HepG2 (cell line): ENCODE measurements around the gene COPE. TPM values are rescaled to one million over a fixed set of nuclear protein-coding genes. Genes with fewer than 3 reads are reported as not detected.

Experiments
- ATAC-seq: fragments of 200-7000 bp; cut with Tn5 transposase; 3 replicates; pipeline ENCODE4 v1.9.1; 2020; ENCODE audit warnings: mild to moderate bottlenecking, moderate library complexity
- BruUV-seq: library from RNA; stranded (reverse); fragments of 400-500 nt; replicated peaks from 2 replicates; lab custom pipeline; 2021; lab: Mats Ljungman, UMichigan
- CTCF ChIA-PET: fragments of 300-600 bp; formaldehyde crosslinking; extraction: SDS; loops from one replicate; lab custom pipeline; 2021; ENCODE audit warnings: low total read pairs, inconsistent platforms, low intra/inter-chr PET ratio; lab: Yijun Ruan, JAX
- POLR2A ChIA-PET: fragments of 350-600 bp; sonication (Branson Sonifier 250); formaldehyde crosslinking; loops from one replicate; lab custom pipeline; 2020; ENCODE audit warnings: antibody characterized with exemption, inconsistent platforms; lab: Yijun Ruan, JAX
- DNase-seq: peaks from one replicate; pipeline ENCODE4 v3.0.0-alpha.2; 2015; ENCODE audit warnings: low spot score
- FAIRE-seq: peaks from 3 replicates; lab custom pipeline; 2011; peaks lifted over from hg19 to GRCh38; lab: Jason Lieb, UNC
- H2AFZ ChIP-seq: one replicate; pipeline ENCODE4 v1.6.1; 2011; ENCODE audit warnings: low read length, inconsistent platforms
- H3K27ac ChIP-seq: fragments of 300-600 bp; 3 replicates; pipeline ENCODE4 v1.8.0; 2011; ENCODE audit warnings: mixed run types, mild to moderate bottlenecking, mixed read lengths, low read length, inconsistent platforms; ENCODE audit not compliant: insufficient read depth; ENCODE audit errors: extremely low read length
- H3K27me3 ChIP-seq, 2 experiments: fragments of 200-600 bp in 1 of 2; 2 replicates in 1 of 2; 3 replicates in 1 of 2; pipeline versions ENCODE4 v1.6.0 to v1.8.0; 2011; ENCODE audit warnings: low read length in 2 of 2, mild to moderate bottlenecking in 2 of 2, moderate library complexity in 2 of 2, inconsistent platforms in 1 of 2; ENCODE audit not compliant: insufficient read depth in 2 of 2, control insufficient read depth in 1 of 2
- H3K36me3 ChIP-seq, 2 experiments: fragments of 200-600 bp in 1 of 2; replicated peaks in 1 of 2; 2 replicates in 1 of 2; 3 replicates in 1 of 2; pipeline versions ENCODE4 v1.5.1 to v1.8.0; 2011; ENCODE audit warnings: low read length in 2 of 2, inconsistent platforms in 1 of 2; ENCODE audit not compliant: insufficient read depth in 2 of 2, control insufficient read depth in 1 of 2
- H3K4me1 ChIP-seq: 2 replicates; pipeline ENCODE4 v1.5.1; 2012; ENCODE audit warnings: low read length, inconsistent platforms; ENCODE audit not compliant: insufficient read depth
- H3K4me2 ChIP-seq: 2 replicates; pipeline ENCODE4 v1.6.0; 2011; ENCODE audit warnings: low read depth, low read length, inconsistent platforms
- H3K4me3 ChIP-seq, 3 experiments: fragments of 200-600 bp in 1 of 3; sonication (generic), shearing (Covaris generic) in 1 of 3; replicated peaks in 1 of 3; 2 replicates each; pipeline ENCODE4 v1.5.1; 2011 to 2016; ENCODE audit warnings: low read length in 3 of 3, inconsistent platforms in 2 of 3, low read depth in 2 of 3, mild to moderate bottlenecking in 2 of 3, control low read depth in 1 of 3, mixed read lengths in 1 of 3; ENCODE audit not compliant: insufficient read depth in 1 of 3
- H3K79me2 ChIP-seq: one replicate; pipeline ENCODE4 v1.6.1; 2011; ENCODE audit warnings: low read length, inconsistent platforms; ENCODE audit not compliant: insufficient read depth
- H3K9ac ChIP-seq: 2 replicates; pipeline ENCODE4 v1.6.0; 2011; ENCODE audit warnings: mild to moderate bottlenecking, low read depth, low read length, inconsistent platforms; ENCODE audit not compliant: insufficient read depth
- H3K9me3 ChIP-seq: 2 replicates; pipeline ENCODE4 v1.5.1; 2012; ENCODE audit warnings: mild to moderate bottlenecking, low read length
- H4K20me1 ChIP-seq: 2 replicates; pipeline ENCODE4 v1.6.0; 2011; ENCODE audit warnings: inconsistent platforms, mild to moderate bottlenecking, low read length, moderate library complexity; ENCODE audit not compliant: insufficient read depth
- MAFG ChIP-seq: sonication (generic); formaldehyde crosslinking; IDR thresholded peaks from 2 replicates; pipeline ENCODE4 v1.5.1; 2020; ENCODE audit warnings: mild to moderate bottlenecking, missing genetic modification reagents
- ZNF772 ChIP-seq: sonication (generic); formaldehyde crosslinking; IDR thresholded peaks from 2 replicates; pipeline ENCODE4 v1.5.0; 2020; ENCODE audit warnings: mild to moderate bottlenecking, missing genetic modification reagents
- WGBS: methylation state at CpG from one replicate; pipeline ENCODE4 v1.1.6; 2017; ENCODE audit warnings: low lambda C conversion rate; 5-methylcytosine and 5-hydroxymethylcytosine counted together
- in situ Hi-C: cut with HindIII; loops from 2 replicates; pipeline ENCODE4 v1.10.0; 2017; ENCODE audit warnings: low pct_unique_long_range_greater_than_20kb; ENCODE audit not compliant: extremely low pct_ligation_motif_present
- intact Hi-C: fragments of 100-400 bp; cut with micrococcal nuclease; formaldehyde crosslinking; loops from one replicate; pipeline ENCODE4 v1.10.0; 2022; ENCODE audit not compliant: unreplicated experiment
- polyA plus RNA-seq, 8 experiments: library from polyadenylated mRNA; depleted of rRNA in 3 of 8; stranded (reverse) in 7 of 8; unstranded in 1 of 8; fragments of >200 nt; fragmentation: Illumina TruSeq in 4 of 8; extraction: Trizol in 4 of 8; gene quantifications; 2 replicates each; pipeline versions ENCODE4 v1.2.1 to v1.2.3, GENCODE V29; 2011 to 2016; ENCODE audit warnings: low read depth in 4 of 8, missing spikeins in 1 of 8, mixed read lengths in 1 of 8; ENCODE audit not compliant: insufficient read depth in 1 of 8
- total RNA-seq, 5 experiments: library from RNA; depleted of rRNA; stranded (reverse); fragments of >200 nt; fragmentation: Illumina TruSeq; extraction: Trizol; gene quantifications; 2 replicates each; pipeline ENCODE4 v1.2.3, GENCODE V29; 2016; ENCODE audit warnings: low read depth in 1 of 5
- TF ChIP-seq, protein P1 (sequence below): sonication (generic); formaldehyde crosslinking; IDR thresholded peaks from 2 replicates; pipeline ENCODE4 v1.5.1; 2020; ENCODE audit warnings: mild to moderate bottlenecking, missing genetic modification reagents, moderate library complexity

Gene COPE
- total and polyA plus RNA-seq, 2 of the 13 experiments (the other 11 are each of a cell fraction or from before 2014, with no cell fraction given): 189 to 205 TPM

DNA sequence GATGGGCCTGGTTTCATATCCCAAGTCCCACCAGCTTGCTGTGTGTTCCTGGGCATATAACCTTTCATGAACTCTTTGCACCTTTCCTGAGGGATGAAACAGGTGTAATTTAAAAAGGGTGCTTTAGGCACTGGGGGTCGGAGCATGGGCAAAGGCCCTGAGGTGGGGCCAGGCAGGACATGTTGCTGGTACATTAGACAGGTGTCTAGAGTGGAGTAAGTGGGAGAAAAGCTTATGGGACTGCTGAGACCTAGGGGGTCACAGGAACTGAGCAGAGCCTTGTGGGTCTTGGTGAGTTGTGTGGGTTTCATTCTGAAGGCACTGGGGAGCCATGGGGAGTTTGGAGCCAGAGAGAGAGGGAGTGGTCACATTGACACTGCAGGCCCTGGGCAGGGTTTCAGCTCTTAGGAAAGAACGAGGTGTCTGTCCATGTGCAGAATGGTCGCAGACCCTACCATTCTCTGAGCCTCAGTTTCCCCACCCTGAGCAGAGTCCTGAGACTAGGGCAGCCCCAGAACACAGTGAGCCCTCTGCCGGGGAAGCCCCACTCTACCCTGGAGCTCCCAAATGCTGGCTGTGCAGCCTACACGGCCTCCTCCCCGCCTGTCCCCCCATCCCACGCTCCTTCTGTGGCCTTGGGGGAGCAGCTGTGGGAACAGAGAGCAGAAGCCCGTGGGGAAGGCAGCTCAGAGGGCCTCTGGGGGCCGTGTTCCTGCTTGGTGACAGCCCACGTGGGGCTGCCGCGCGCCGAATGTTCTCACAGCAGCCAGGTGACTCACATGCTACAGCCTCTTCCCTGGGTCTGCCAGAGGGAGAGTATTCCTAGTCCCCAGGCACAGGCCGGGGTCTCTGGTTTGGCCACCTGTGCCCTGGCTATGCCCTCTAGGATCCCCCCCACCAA lies 29.1 kb upstream of the COPE start:
- H3K4me3 ChIP-seq: no peak overlapping the region; a peak in 1 of 6 replicates
- WGBS: 45% methylated on average over 1 of the region's 15 CpGs
- H3K4me1 ChIP-seq: peaks cover 34% of the 10 kb centered on the region
- H3K27ac ChIP-seq: no peak overlapping the region
- no peaks in the 10 kb centered on the region for H3K36me3 ChIP-seq
- H3K9me3 ChIP-seq: no peaks in the 10 kb centered on the region
- H3K9ac ChIP-seq: no peak overlapping the region
- BruUV-seq: no TSS peak
- DNase-seq (no peak), ATAC-seq (peak; percentile 39; the same call in 2 of the 3 replicates), FAIRE-seq (no peak)
- in situ Hi-C loops: no loop called here
- ChIA-PET CTCF (no interaction called here), POLR2A (no interaction called here)
- no peaks in the 10 kb centered on the region for H3K79me2 ChIP-seq
- no peaks in the 10 kb centered on the region for H4K20me1 ChIP-seq
- no peak overlapping the region for H3K4me2 ChIP-seq
- H2AFZ ChIP-seq: no peak overlapping the region
- H3K27me3 ChIP-seq: no peaks in the 10 kb centered on the region
- TF ChIP-seq ZNF772 (CRISPR knock-in tag) (no peak), MAFG (no peak)
- TF ChIP-seq, protein P1, sequence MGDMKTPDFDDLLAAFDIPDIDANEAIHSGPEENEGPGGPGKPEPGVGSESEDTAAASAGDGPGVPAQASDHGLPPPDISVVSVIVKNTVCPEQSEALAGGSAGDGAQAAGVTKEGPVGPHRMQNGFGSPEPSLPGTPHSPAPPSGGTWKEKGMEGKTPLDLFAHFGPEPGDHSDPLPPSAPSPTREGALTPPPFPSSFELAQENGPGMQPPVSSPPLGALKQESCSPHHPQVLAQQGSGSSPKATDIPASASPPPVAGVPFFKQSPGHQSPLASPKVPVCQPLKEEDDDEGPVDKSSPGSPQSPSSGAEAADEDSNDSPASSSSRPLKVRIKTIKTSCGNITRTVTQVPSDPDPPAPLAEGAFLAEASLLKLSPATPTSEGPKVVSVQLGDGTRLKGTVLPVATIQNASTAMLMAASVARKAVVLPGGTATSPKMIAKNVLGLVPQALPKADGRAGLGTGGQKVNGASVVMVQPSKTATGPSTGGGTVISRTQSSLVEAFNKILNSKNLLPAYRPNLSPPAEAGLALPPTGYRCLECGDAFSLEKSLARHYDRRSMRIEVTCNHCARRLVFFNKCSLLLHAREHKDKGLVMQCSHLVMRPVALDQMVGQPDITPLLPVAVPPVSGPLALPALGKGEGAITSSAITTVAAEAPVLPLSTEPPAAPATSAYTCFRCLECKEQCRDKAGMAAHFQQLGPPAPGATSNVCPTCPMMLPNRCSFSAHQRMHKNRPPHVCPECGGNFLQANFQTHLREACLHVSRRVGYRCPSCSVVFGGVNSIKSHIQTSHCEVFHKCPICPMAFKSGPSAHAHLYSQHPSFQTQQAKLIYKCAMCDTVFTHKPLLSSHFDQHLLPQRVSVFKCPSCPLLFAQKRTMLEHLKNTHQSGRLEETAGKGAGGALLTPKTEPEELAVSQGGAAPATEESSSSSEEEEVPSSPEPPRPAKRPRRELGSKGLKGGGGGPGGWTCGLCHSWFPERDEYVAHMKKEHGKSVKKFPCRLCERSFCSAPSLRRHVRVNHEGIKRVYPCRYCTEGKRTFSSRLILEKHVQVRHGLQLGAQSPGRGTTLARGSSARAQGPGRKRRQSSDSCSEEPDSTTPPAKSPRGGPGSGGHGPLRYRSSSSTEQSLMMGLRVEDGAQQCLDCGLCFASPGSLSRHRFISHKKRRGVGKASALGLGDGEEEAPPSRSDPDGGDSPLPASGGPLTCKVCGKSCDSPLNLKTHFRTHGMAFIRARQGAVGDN (CRISPR knock-in tag): peak; percentile 25; the same call in 1 of the 2 replicates
- TF ChIP-seq, all 625 proteins: peak for 1
- intact Hi-C loops: no loop called here
